Fibroblast of lung (primary cell): ENCODE results near the gene NTN1. TPM values are rescaled to one million over a fixed set of nuclear protein-coding genes. Genes with fewer than 3 reads are reported as not detected.
"Not testable (repeated sequence)": the region's sequence is repeated elsewhere in the genome, so short reads cannot be mapped to it uniquely, and the experiment has no call there.

Experiments
- DNase-seq, 2 donors: peaks; one replicate each; pipeline versions ENCODE4 v3.0.0 to v3.0.0-alpha.2; 2010; ENCODE audit warnings: low read depth in 2 of 2
- H2AFZ ChIP-seq: 2 replicates; pipeline ENCODE4 v1.5.1; 2012; ENCODE audit warnings: low read length, control low read depth, inconsistent platforms
- H3K27ac ChIP-seq: 2 replicates; pipeline ENCODE4 v1.5.1; 2011; ENCODE audit warnings: low read length, control low read depth; ENCODE audit not compliant: insufficient read depth
- H3K27me3 ChIP-seq: 2 replicates; pipeline ENCODE4 v1.5.1; 2011; ENCODE audit warnings: mild to moderate bottlenecking, low read length; ENCODE audit not compliant: control insufficient read depth, insufficient read depth
- H3K36me3 ChIP-seq: 2 replicates; pipeline ENCODE4 v1.5.1; 2011; ENCODE audit warnings: low read length; ENCODE audit not compliant: control insufficient read depth, insufficient read depth
- H3K4me1 ChIP-seq: 2 replicates; pipeline ENCODE4 v1.5.1; 2011; ENCODE audit warnings: low read length; ENCODE audit not compliant: control insufficient read depth, insufficient read depth; ENCODE audit errors: extremely low read depth
- H3K4me2 ChIP-seq: 2 replicates; pipeline ENCODE4 v1.5.1; 2011; ENCODE audit warnings: low read length, control low read depth; ENCODE audit not compliant: insufficient read depth; ENCODE audit errors: extremely low read depth
- H3K4me3 ChIP-seq, 4 experiments: fragments of 200-600 bp in 1 of 4; sonication (generic) in 1 of 4; replicated peaks in 1 of 4; 2 replicates each; pipeline ENCODE4 v1.5.1; 2011 to 2016; ENCODE audit warnings: low read length in 4 of 4, low read depth in 3 of 4, mild to moderate bottlenecking in 3 of 4, control low read depth in 2 of 4, inconsistent platforms in 1 of 4, mixed read lengths in 1 of 4; ENCODE audit not compliant: insufficient read depth in 1 of 4; ENCODE audit errors: control extremely low read depth in 1 of 4
- H3K79me2 ChIP-seq: 2 replicates; pipeline ENCODE4 v1.5.1; 2012; ENCODE audit warnings: mild to moderate bottlenecking, low read length, inconsistent platforms; ENCODE audit not compliant: control insufficient read depth, insufficient read depth
- H3K9ac ChIP-seq: 2 replicates; pipeline ENCODE4 v1.5.1; 2011; ENCODE audit warnings: mild to moderate bottlenecking, low read length, control low read depth; ENCODE audit not compliant: insufficient read depth
- H3K9me3 ChIP-seq: 2 replicates; pipeline ENCODE4 v1.5.1; 2012; ENCODE audit warnings: low read depth, low read length; ENCODE audit not compliant: control insufficient read depth, insufficient read depth
- H4K20me1 ChIP-seq: 2 replicates; pipeline ENCODE4 v1.5.1; 2011; ENCODE audit warnings: low read length; ENCODE audit not compliant: control insufficient read depth, insufficient read depth; ENCODE audit errors: extremely low read depth
- CTCF ChIP-seq, 2 donors: IDR thresholded peaks in 1 of 2; conservative IDR thresholded peaks in 1 of 2; 1 replicate in 1 of 2; 2 replicates in 1 of 2; pipeline ENCODE4 v1.5.1; 2011 to 2012; ENCODE audit warnings: low read length in 2 of 2, control low read depth in 1 of 2, inconsistent platforms in 1 of 2, low read depth in 1 of 2, mild to moderate bottlenecking in 1 of 2
- EZH2 ChIP-seq: IDR thresholded peaks from 2 replicates; pipeline ENCODE4 v1.5.1; 2012; ENCODE audit warnings: low read length, control low read depth, mild to moderate bottlenecking; ENCODE audit errors: missing control alignments
- polyA plus RNA-seq, 2 donors: library from polyadenylated mRNA; depleted of rRNA in 1 of 2; stranded (reverse) in 1 of 2; unstranded in 1 of 2; fragments of >200 nt; gene quantifications; 2 replicates each; pipeline ENCODE4 v1.2.1, GENCODE V29; 2011 to 2012; ENCODE audit warnings: missing spikeins in 1 of 2
- total RNA-seq: library from RNA; depleted of rRNA; stranded (reverse); fragments of >200 nt; gene quantifications from 2 replicates; pipeline ENCODE4 v1.2.1, GENCODE V29; 2014

Gene NTN1
- total and polyA plus RNA-seq, 2 donors (not counting 1 experiment from before 2014, with no cell fraction given): 0.17 to 3.1 TPM

- no peak for DNase-seq
- no peaks in the 10 kb centered on the region for H3K36me3 ChIP-seq
- TF ChIP-seq CTCF (conservative IDR thresholded peaks at IDR 0.05 in 1 of 2, IDR thresholded peaks at IDR 0.05 in 1 of 2; ENCODE audit: low read depth in 1 of 2, low read length in 2 of 2): no peak
- TF ChIP-seq EZH2: no peak
- H3K4me1 ChIP-seq: no peaks in the 10 kb centered on the region
- H3K4me3 ChIP-seq: no peak overlapping the region
- H2AFZ ChIP-seq: no peak overlapping the region
- H3K4me2 ChIP-seq: no peak overlapping the region
- no peaks in the 10 kb centered on the region for H3K79me2 ChIP-seq
- no peaks in the 10 kb centered on the region for H3K27me3 ChIP-seq
- no peak overlapping the region for H3K9ac ChIP-seq
- H3K9me3 ChIP-seq: no peaks in the 10 kb centered on the region
- H4K20me1 ChIP-seq: no peaks in the 10 kb centered on the region
- no peak overlapping the region for H3K27ac ChIP-seq
Measured at GRCh38 chr17:8985054-8985701, 36.1 kb upstream of the NTN1 start.

GRCh38 chr17:8986295-8986694 lies 35.0 kb upstream of the NTN1 start:
- Histone ChIP-seq H3K4me3 (no peak overlapping the region), H3K9me3 (no peaks in the 10 kb centered on the region), H2AFZ (no peak overlapping the region), H3K9ac (no peak overlapping the region), H3K36me3 (no peaks in the 10 kb centered on the region), H3K4me1 (no peaks in the 10 kb centered on the region), H3K27ac (no peak overlapping the region), H3K79me2 (no peaks in the 10 kb centered on the region), H3K27me3 (no peaks in the 10 kb centered on the region), H3K4me2 (no peak overlapping the region), H4K20me1 (no peaks in the 10 kb centered on the region)
- no peak for DNase-seq
- TF ChIP-seq EZH2: no peak
- no peak for TF ChIP-seq CTCF (conservative IDR thresholded peaks at IDR 0.05 in 1 of 2, IDR thresholded peaks at IDR 0.05 in 1 of 2; ENCODE audit: low read depth in 1 of 2, low read length in 2 of 2)

- not testable (repeated sequence) for H2AFZ ChIP-seq, H3K36me3 ChIP-seq, H3K9me3 ChIP-seq, DNase-seq, H3K27me3 ChIP-seq, H4K20me1 ChIP-seq, H3K4me1 ChIP-seq, H3K79me2 ChIP-seq, H3K4me2 ChIP-seq, H3K4me3 ChIP-seq, H3K9ac ChIP-seq, H3K27ac ChIP-seq
Measured at GRCh38 chr17:8988263-8988935, 32.9 kb upstream of the NTN1 start.
